HG03432 (cell line): ENCODE results near the gene HYI.

Experiments
- ATAC-seq: cut with Tn5 transposase; IDR thresholded peaks from one replicate; pipeline ENCODE4 v1.9.1; 2021; ENCODE audit warnings: mild to moderate bottlenecking, moderate library complexity; ENCODE audit not compliant: unreplicated experiment

HYI gene

GRCh38 chr1:43445606-43446387, 7.9 kb downstream of the HYI start:
- no peak for ATAC-seq

DNA sequence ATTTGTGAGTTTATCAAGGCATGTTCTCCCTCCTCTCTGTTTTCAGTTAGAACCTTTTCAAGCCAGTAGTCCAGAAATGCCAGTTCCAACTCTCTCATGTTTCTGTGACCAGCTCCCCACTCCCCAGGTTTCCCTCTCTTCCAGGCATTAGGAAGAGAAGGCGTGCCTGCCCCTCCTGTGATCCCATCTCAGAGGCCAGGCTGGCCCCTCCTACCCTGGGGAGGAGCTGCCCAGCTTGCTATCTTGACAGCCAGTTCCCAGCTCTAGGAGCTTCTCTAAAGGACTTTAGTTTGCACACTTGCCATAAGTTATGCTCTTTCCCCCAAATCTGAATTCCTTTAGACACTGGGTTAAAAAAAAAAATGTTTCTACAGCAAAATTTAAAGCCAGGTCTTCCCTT, 8.9 kb downstream of the HYI start:
- no peak for ATAC-seq

DNA sequence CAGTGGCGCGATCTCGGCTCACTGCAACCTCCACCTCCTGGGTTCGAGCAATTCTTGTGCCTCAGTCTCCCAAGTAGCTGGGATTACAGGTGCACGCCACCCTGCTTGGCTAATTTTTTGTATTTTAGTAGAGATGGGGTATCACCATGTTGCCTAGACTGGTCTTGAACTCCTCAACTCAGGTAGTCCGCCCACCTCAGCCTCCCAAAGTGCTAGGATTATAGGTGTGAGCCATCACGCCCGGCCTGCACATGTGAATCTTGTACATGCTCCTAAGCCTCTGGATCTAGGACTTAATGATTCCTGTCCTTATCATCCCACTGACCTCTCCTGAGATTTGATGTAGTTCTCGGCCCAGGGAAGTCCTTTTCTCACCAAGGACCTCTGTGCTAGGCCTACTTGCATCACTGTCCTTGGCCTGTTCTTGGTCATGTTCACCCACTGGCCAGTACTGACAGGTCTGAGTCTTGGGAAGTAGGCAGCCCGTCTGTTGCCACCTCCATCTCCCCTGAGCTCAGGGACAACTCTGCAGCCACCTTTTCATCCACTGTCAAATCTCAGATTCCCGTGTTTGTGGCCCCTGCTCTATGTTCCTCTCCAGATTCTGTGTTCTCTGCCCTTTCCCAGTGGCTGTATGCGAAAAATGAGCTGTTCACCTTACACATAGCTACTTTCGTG, 9.4 kb downstream of the HYI start:
- no peak for ATAC-seq

DNA sequence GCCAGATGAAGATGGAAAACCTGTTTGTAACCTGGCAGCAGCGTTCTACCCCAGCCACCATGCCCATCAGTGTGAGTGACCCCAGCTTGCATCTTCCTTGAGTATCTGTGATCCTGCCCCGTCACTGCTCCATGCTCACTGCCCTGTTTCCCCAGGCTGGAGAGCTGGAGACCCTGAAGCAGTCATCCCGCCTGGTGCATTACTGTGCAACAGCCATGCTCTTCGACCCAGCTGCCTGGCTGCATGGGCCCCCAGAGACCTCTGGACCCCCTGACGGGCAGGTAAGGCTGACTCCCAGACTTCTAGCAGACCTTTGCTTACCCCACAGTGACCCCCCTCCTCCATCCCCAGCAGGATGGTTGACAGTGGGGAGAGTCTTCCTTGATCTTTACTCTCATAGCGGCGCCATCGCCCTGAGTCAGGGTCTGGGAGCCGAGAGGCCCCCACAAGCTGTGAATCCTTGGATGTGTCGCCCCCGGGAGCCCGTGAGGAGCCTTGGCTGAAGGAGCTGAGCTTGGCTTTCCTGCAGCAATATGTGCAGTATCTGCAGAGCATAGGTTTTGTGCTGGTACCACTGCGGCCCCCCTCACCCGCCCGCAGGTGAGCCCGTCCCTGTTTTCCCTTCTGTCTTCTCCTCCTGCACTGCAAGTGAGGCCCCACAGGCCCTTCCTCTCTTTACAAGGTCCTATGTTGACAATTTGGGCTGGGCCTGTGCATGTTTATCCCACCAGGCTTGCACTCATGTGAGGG, 10.4 kb downstream of the HYI start:
- no peak for ATAC-seq

GRCh38 chr1:43442756-43443155, 11.0 kb downstream of the HYI start:
- ATAC-seq, result no peak

DNA sequence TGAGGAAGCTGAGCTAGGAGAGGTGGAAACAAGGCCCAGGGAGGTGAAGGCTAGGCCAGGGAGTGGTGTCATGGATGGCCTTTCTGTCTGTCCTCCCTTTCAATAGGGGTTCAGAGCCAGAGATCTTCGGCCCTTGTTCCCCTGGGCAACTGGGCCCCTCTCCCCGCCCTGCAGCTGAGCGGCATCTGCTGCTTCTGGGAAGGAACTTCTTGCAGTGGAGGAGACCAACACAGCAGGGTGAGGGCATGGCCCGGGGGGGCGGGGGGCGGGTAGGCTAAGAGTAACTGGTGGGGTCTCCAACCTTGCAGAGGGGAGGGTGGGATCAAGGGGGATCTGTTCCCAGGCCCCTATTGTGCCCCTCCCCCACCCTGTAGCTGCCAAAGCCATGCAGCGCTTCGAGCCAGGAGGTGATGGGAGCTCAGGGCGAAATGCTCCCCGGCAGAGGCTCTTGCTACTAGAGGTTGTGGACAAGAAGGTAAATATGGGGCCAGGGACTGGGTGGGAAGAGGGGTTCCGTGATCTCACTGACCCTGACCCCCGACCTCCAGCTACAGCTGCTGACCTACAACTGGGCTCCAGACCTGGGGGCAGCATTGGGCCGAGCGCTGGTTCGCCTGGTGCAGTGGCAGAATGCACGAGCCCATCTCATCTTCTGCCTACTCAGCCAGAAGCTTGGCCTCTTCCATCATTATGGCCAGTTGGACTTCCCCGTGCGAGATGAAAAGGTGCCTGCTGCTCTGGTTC, 11.7 kb downstream of the HYI start:
- ATAC-seq, result no peak

GRCh38 chr1:43441166-43441893, 12.4 kb downstream of the HYI start:
- no peak for ATAC-seq

DNA sequence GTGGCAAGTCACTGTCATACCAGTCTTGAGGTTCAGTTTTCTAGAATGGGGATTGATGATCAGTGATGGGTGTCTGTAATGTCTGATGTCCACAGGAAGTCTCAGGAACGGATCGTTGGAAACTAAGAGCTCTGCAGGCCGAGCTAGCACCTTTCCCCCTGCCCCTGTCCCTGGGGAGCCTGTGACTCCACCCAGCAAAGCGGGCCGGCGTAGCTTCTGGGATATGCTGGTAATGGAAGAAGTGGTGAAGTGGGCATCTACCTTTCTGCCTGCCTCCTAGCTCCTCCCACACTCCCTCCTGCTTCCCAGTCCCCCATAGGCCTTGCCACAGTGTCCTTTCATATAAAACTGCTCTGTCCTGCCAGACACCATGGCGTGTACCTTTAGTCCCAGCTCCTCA, 13.4 kb downstream of the HYI start:
- no peak for ATAC-seq

GRCh38 chr1:43439781-43440180, 13.9 kb downstream of the HYI start:
- no peak for ATAC-seq

DNA sequence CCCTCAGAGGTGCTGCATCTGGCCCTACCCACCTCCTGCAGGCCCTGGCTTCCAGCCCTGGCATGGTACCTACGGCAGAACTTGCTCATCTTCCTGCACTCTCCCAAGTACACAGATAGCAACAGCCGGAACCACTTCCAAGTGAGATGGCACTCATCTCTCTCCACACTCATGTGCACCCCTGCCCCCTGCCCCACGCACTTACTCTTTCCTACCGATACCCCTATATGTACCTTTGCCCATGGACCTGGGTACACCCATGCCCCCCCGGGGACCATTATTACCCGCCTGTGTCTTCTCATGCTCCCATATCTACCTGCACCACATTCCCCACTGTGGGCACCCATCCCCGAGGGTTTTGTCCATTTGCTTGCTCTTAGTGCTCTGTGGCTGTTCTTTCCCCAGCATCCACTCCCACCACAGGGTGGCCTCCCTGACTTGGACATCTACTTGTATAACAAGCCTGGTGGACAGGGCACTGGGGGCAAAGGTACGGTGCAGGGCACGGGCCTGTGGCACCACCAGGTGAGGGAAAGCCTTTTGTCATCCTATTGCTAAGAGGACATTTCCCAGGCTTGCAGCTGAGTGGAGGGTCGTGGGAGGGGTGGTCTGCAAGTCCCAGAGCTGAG, 14.7 kb downstream of the HYI start:
- ATAC-seq, result no peak

DNA sequence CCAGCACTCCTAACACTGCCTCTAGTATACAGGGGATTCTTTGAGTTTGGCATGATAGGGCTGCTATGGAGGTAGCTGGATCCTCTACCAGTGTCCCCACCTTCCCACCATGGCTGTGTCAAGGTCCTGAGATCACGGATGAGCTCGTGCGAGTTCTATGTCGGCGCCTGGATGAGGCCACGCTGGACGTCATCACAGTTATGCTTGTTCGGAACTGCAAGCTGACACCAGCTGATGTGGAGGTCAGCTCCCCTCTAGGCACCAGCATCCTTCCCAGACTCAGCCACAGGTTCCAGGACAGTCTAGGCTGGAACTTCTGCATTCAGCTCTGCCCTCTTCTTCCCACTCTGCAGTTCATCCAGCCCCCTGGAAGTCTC, 15.2 kb downstream of the HYI start:
- no peak for ATAC-seq

GRCh38 chr1:43438006-43438405, 15.7 kb downstream of the HYI start:
- ATAC-seq, result no peak

DNA sequence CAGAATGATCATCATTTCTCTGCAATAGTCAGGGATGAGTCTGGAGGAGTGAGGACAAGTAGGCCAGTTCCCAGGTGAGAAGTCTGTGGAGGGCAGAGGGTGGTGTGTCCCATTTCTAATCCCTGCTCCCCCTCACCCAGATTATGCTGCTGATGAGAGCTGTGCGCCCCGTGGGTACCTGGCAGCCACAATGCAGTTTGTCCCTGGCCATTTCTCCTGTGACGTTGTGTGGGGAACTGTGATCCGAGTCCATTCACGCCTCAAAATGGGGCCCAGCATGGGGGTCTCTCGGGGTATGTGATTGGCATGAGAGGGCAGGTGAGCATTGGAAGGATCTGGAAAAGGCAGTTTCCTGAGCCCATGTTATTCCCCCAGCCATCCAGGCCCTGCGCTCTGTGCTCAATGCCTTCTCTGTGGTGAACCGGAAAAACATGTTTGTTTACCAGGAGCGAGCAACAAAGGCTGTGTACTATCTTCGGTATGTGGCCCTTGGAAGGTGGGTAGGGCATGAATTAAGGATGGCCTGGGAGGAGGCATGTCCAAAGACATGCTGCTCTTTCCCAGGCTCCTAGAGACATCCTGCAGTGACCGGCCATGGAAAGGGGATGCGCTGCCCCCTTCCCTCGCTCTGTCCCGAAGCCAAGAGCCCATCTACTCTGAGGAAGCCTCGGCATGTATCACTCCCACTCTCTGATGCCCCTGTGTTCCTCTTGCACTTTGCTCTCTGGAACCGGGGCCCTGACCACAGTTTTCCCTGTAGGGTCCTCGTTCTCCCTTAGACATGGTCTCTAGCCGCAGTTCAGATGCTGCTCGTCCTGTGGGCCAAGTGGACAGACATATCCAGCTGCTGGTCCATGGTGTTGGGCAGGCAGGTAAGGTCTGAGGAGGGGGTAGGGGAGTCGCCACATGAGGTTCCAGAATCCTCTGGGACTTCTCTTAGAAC, 16.4 kb downstream of the HYI start:
- ATAC-seq, result no peak

DNA sequence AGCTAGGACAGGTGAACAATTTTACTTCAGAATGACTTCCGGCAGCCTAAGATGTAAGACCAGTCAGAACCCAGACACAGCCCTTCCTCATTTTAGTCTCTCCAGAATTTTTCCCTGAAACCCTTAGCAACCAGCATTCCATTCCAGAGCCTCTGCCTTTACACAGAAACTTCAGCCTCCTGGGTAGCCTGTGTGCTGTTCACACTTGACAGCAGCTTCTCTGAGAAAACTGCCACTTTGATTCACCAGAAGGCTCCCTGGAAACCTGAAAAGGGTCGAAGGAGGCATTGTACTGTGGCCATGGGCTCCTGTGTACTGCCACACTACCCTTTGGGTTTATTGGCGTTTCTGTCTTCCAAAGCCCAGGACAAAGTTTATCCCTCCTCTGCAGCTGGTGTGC, 17.4 kb downstream of the HYI start:
- no peak for ATAC-seq

DNA sequence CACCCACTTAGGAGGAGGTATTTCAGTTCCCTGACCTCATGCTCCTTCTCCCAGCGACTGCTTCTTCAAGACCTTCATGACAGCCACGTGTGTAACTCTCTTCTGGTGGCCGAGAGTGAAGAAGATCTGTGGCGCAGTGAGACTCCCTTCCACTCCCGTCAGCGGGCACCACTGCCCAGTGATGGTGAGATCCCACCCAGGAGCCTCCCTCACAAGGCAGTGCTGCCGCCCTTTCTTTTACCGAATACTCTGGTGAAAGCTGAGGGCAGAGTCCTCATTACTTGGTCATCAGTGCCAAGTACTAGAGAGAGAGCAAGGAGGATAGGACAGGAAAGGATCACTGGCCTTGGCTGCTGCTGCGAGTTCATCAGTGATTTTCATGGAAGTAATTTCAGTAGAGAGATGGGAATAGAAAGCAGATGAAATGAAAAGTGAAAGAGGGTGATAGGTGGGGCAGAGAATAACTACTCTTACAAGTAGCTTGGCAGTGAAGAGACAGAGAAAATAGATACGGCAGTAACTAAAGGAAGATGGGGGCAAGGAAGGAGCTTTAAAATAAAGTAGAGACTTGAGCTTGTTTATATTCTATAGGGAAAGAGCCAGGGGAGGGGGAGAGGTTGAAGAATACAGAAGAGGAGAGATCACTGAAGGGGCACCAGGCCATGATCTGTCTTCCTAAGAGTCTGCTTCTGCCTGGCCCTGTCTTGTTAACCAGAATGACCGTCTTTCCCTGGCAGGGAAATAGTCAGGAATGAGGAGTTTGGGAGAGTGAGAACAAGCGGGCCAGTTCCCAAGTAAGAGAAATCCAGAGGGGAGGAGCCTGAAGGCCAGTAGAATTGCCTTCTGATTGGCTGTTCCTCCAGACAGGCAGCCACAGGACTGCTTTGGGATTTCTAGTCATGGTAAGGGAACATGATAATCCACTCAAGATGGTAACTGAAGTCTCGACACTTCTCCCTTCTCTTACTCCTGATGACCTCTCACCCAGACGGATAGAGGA, 18.3 kb downstream of the HYI start:
- no peak for ATAC-seq

DNA sequence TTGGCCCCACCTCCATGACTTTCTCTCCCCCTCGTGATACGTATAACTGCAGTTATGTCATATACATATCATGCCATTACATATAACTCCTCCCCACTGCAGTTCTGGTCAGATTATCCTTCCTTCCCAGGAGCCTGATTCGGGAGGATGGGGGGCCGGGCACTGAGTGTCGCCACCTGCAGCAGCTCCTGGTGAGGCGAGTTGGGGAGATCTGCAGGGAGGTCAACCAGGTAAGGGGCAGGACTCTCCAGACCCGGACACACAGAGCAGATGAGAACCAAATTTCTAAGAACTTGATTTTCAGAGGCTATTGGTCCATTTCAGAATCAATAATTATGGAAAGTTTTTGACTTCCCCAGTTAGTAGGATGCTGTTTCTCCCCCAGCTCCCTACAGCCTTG, 19.5 kb downstream of the HYI start:
- no peak for ATAC-seq

- no peak for ATAC-seq
Measured at GRCh38 chr1:43432907-43433306, 20.8 kb downstream of the HYI start.
